HEK293 (cell line): ENCODE data around the gene DLG3.

Experiments used
- CTCF ChIA-PET: fragments of 350-600 bp; formaldehyde crosslinking; extraction: SDS; loops from one replicate; lab custom pipeline; 2021; ENCODE audit warnings: antibody characterized with exemption; lab: Yijun Ruan, JAX
- POLR2A ChIA-PET: fragments of 300-600 bp; formaldehyde crosslinking; extraction: SDS; loops from one replicate; lab custom pipeline; 2020; ENCODE audit warnings: antibody characterized with exemption, inconsistent platforms; lab: Yijun Ruan, JAX
- H3K27ac ChIP-seq: fragments of 200-500 bp; sonication (Bioruptor generic); 2 replicates; pipeline ENCODE4 v1.5.1; 2014; ENCODE audit warnings: low read depth, low read length, control low read depth, inconsistent platforms; ENCODE audit errors: extremely low read depth
- H3K36me3 ChIP-seq, 2 experiments: fragments of 200-500 bp in 1 of 2; sonication (Bioruptor generic) in 1 of 2; 1 replicate in 1 of 2; 2 replicates in 1 of 2; pipeline ENCODE4 v1.5.1; 2014 to 2017; ENCODE audit warnings: inconsistent platforms in 2 of 2, low read length in 2 of 2; ENCODE audit not compliant: control insufficient read depth in 2 of 2, insufficient read depth in 1 of 2
- H3K4me1 ChIP-seq: fragments of 200-500 bp; sonication (Bioruptor generic); 2 replicates; pipeline ENCODE4 v1.5.1; 2014; ENCODE audit warnings: mild to moderate bottlenecking, low read length, inconsistent platforms; ENCODE audit not compliant: control insufficient read depth, insufficient read depth
- H3K4me3 ChIP-seq: 2 replicates; pipeline ENCODE4 v1.5.1; 2011; ENCODE audit warnings: low read depth, mild to moderate bottlenecking, control low read depth, low read length, moderate library complexity
- H3K9me3 ChIP-seq: fragments of 200-500 bp; sonication (Bioruptor generic); 2 replicates; pipeline ENCODE4 v1.5.1; 2014; ENCODE audit warnings: low read depth, low read length, inconsistent platforms; ENCODE audit not compliant: control insufficient read depth, insufficient read depth
- KLF1 ChIP-seq: fragments of 450-650 bp; formaldehyde crosslinking; IDR thresholded peaks from 2 replicates; pipeline ENCODE4 v1.5.1; 2016; ENCODE audit warnings: missing biosample characterization, missing genetic modification characterization
- MYNN ChIP-seq: fragments of 450-650 bp; formaldehyde crosslinking; IDR thresholded peaks from 2 replicates; pipeline ENCODE4 v1.5.1; 2016; ENCODE audit warnings: missing biosample characterization, missing genetic modification characterization, borderline replicate concordance
- WT1 ChIP-seq: fragments of 450-650 bp; formaldehyde crosslinking; IDR thresholded peaks from 2 replicates; pipeline ENCODE4 v1.5.1; 2016; ENCODE audit warnings: missing biosample characterization, missing genetic modification characterization
- ZBTB1 ChIP-seq: fragments of 450-650 bp; formaldehyde crosslinking; IDR thresholded peaks from 2 replicates; pipeline ENCODE4 v1.5.1; 2016; ENCODE audit warnings: missing biosample characterization, missing genetic modification characterization
- ZNF202 ChIP-seq: fragments of 450-650 bp; formaldehyde crosslinking; IDR thresholded peaks from 2 replicates; pipeline ENCODE4 v1.5.1; 2016; ENCODE audit warnings: missing biosample characterization, missing genetic modification characterization, borderline replicate concordance
- ZNF280C ChIP-seq: fragments of 450-650 bp; formaldehyde crosslinking; IDR thresholded peaks from 2 replicates; pipeline ENCODE4 v1.5.1; 2016; ENCODE audit warnings: missing biosample characterization, missing genetic modification characterization
- ZNF280D ChIP-seq: fragments of 450-650 bp; formaldehyde crosslinking; IDR thresholded peaks from 2 replicates; pipeline ENCODE4 v1.5.1; 2016; ENCODE audit warnings: missing biosample characterization, missing genetic modification characterization
- ZNF302 ChIP-seq: fragments of 450-650 bp; formaldehyde crosslinking; IDR thresholded peaks from 2 replicates; pipeline ENCODE4 v1.5.1; 2016; ENCODE audit warnings: missing biosample characterization, missing genetic modification characterization, low read depth
- ZNF354C ChIP-seq: fragments of 450-650 bp; formaldehyde crosslinking; IDR thresholded peaks from 2 replicates; pipeline ENCODE4 v1.5.1; 2016; ENCODE audit warnings: missing biosample characterization, missing genetic modification characterization, low read depth, borderline replicate concordance
- ZNF416 ChIP-seq: fragments of 450-650 bp; formaldehyde crosslinking; IDR thresholded peaks from 2 replicates; pipeline ENCODE4 v1.5.1; 2016; ENCODE audit warnings: missing biosample characterization, missing genetic modification characterization
- ZNF473 ChIP-seq: fragments of 450-650 bp; formaldehyde crosslinking; IDR thresholded peaks from 2 replicates; pipeline ENCODE4 v1.5.1; 2017; ENCODE audit warnings: missing biosample characterization, missing genetic modification characterization
- ZNF510 ChIP-seq: fragments of 450-650 bp; formaldehyde crosslinking; IDR thresholded peaks from 2 replicates; pipeline ENCODE4 v1.5.1; 2018; ENCODE audit warnings: mild to moderate bottlenecking, missing genetic modification characterization, missing biosample characterization; ENCODE audit not compliant: insufficient replicate concordance
- ZNF549 ChIP-seq: fragments of 450-650 bp; IDR thresholded peaks from 2 replicates; pipeline ENCODE4 v1.5.1; 2018; ENCODE audit warnings: missing biosample characterization, missing genetic modification characterization, mild to moderate bottlenecking, inconsistent platforms, moderate library complexity
- ZNF76 ChIP-seq: fragments of 450-650 bp; formaldehyde crosslinking; IDR thresholded peaks from 2 replicates; pipeline ENCODE4; 2016; ENCODE audit warnings: low read depth, missing biosample characterization, missing genetic modification characterization, borderline replicate concordance
- TF ChIP-seq, protein P1 (sequence below): fragments of 450-650 bp; formaldehyde crosslinking; IDR thresholded peaks from 2 replicates; pipeline ENCODE4 v1.5.1; 2016; ENCODE audit warnings: missing biosample characterization, missing genetic modification characterization, borderline replicate concordance
- TF ChIP-seq, protein P2 (sequence below): fragments of 450-650 bp; formaldehyde crosslinking; IDR thresholded peaks from 2 replicates; pipeline ENCODE4 v1.5.1; 2016; ENCODE audit warnings: missing biosample characterization, missing genetic modification characterization
- TF ChIP-seq, protein P3 (sequence below): fragments of 450-650 bp; formaldehyde crosslinking; IDR thresholded peaks from 2 replicates; pipeline ENCODE4 v1.5.1; 2017; ENCODE audit warnings: missing biosample characterization, missing genetic modification characterization
- TF ChIP-seq, protein P4 (sequence below): fragments of 450-650 bp; formaldehyde crosslinking; IDR thresholded peaks from 2 replicates; pipeline ENCODE4 v1.5.1; 2016; ENCODE audit warnings: missing biosample characterization, missing genetic modification characterization

Gene DLG3

DNA sequence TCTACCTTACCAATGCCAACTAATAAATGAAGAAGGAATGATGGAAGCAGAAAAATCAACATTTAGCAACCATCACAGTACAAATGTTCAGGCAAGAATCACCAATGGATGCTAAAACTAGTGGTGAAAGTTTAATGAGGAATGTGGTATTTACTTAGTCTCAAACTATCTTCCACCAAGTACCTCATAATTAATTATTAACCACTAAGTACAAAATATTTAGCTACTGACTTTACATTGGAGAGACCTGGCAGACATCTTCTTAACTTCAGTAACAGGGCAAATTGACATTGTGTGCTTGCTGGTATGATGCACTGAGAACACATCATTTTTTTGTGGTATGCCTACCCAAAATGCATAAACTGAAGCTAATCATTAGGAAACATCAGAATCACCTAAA lies 82.4 kb downstream of the DLG3 start:
- TF ChIP-seq, protein P1, sequence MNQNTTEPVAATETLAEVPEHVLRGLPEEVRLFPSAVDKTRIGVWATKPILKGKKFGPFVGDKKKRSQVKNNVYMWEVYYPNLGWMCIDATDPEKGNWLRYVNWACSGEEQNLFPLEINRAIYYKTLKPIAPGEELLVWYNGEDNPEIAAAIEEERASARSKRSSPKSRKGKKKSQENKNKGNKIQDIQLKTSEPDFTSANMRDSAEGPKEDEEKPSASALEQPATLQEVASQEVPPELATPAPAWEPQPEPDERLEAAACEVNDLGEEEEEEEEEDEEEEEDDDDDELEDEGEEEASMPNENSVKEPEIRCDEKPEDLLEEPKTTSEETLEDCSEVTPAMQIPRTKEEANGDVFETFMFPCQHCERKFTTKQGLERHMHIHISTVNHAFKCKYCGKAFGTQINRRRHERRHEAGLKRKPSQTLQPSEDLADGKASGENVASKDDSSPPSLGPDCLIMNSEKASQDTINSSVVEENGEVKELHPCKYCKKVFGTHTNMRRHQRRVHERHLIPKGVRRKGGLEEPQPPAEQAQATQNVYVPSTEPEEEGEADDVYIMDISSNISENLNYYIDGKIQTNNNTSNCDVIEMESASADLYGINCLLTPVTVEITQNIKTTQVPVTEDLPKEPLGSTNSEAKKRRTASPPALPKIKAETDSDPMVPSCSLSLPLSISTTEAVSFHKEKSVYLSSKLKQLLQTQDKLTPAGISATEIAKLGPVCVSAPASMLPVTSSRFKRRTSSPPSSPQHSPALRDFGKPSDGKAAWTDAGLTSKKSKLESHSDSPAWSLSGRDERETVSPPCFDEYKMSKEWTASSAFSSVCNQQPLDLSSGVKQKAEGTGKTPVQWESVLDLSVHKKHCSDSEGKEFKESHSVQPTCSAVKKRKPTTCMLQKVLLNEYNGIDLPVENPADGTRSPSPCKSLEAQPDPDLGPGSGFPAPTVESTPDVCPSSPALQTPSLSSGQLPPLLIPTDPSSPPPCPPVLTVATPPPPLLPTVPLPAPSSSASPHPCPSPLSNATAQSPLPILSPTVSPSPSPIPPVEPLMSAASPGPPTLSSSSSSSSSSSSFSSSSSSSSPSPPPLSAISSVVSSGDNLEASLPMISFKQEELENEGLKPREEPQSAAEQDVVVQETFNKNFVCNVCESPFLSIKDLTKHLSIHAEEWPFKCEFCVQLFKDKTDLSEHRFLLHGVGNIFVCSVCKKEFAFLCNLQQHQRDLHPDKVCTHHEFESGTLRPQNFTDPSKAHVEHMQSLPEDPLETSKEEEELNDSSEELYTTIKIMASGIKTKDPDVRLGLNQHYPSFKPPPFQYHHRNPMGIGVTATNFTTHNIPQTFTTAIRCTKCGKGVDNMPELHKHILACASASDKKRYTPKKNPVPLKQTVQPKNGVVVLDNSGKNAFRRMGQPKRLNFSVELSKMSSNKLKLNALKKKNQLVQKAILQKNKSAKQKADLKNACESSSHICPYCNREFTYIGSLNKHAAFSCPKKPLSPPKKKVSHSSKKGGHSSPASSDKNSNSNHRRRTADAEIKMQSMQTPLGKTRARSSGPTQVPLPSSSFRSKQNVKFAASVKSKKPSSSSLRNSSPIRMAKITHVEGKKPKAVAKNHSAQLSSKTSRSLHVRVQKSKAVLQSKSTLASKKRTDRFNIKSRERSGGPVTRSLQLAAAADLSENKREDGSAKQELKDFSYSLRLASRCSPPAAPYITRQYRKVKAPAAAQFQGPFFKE (tag by site-specific recombination) = no peak
- TF ChIP-seq ZNF510 (no peak), ZBTB1 (tag by site-specific recombination) (no peak), MYNN (no peak), ZNF354C (no peak), KLF1 (tag by site-specific recombination) (no peak), ZNF76 (no peak), ZNF416 (tag by site-specific recombination) (no peak), ZNF302 (tag by site-specific recombination) (no peak), ZNF549 (tag by site-specific recombination) (no peak)
- TF ChIP-seq, protein P2, sequence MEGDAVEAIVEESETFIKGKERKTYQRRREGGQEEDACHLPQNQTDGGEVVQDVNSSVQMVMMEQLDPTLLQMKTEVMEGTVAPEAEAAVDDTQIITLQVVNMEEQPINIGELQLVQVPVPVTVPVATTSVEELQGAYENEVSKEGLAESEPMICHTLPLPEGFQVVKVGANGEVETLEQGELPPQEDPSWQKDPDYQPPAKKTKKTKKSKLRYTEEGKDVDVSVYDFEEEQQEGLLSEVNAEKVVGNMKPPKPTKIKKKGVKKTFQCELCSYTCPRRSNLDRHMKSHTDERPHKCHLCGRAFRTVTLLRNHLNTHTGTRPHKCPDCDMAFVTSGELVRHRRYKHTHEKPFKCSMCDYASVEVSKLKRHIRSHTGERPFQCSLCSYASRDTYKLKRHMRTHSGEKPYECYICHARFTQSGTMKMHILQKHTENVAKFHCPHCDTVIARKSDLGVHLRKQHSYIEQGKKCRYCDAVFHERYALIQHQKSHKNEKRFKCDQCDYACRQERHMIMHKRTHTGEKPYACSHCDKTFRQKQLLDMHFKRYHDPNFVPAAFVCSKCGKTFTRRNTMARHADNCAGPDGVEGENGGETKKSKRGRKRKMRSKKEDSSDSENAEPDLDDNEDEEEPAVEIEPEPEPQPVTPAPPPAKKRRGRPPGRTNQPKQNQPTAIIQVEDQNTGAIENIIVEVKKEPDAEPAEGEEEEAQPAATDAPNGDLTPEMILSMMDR (tag by site-specific recombination) = no peak

DNA sequence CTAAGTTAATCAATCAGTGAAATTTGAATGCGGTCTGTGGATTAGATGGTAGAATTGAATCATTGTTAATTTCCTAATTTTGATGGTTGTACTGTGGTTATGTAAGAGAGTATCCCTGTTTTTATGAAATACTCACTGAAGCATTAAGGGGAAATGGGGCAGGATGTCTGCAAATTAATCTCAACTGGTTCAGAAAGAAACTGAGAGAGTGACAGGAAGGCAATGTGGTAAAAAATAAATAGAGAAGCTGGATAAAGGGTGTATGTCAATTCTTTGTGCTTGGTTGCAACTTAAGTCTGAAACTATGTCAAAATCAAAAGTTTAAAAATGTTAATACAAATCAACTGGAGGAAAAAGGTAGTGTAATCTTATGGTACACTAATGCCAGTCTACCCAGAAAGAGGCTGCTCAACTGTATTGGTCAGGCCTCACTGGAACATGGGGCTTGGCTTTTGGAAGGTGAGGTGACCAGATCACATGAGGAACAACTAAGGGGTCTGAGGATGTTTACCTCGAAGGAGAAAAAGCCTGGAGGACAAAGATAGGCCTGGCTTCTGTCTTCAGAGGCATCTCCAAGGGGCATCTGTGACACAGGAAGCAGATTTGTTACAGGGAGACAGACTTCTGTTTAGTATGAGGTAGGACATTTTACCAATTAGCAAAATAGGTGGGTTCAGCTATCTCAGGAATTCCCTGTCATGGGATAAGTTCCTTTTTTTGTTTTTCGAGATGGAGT lies 83.1 kb downstream of the DLG3 start:
- H3K9me3 ChIP-seq = no peaks in the 10 kb centered on the region
- no peak overlapping the region for H3K27ac ChIP-seq
- ChIA-PET CTCF (no interaction called here), POLR2A (no interaction called here)
- 0 out of 2 replicates have a peak, but pooled peaks cover 3% of the 10 kb centered on the region for H3K4me1 ChIP-seq
- H3K4me3 ChIP-seq = no peak overlapping the region
- H3K36me3 ChIP-seq = no peaks in the 10 kb centered on the region
- TF ChIP-seq, protein P3, sequence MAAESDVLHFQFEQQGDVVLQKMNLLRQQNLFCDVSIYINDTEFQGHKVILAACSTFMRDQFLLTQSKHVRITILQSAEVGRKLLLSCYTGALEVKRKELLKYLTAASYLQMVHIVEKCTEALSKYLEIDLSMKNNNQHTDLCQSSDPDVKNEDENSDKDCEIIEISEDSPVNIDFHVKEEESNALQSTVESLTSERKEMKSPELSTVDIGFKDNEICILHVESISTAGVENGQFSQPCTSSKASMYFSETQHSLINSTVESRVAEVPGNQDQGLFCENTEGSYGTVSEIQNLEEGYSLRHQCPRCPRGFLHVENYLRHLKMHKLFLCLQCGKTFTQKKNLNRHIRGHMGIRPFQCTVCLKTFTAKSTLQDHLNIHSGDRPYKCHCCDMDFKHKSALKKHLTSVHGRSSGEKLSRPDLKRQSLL = no peak
- TF ChIP-seq ZNF280C (tag by site-specific recombination) = no peak
- TF ChIP-seq, protein P4, sequence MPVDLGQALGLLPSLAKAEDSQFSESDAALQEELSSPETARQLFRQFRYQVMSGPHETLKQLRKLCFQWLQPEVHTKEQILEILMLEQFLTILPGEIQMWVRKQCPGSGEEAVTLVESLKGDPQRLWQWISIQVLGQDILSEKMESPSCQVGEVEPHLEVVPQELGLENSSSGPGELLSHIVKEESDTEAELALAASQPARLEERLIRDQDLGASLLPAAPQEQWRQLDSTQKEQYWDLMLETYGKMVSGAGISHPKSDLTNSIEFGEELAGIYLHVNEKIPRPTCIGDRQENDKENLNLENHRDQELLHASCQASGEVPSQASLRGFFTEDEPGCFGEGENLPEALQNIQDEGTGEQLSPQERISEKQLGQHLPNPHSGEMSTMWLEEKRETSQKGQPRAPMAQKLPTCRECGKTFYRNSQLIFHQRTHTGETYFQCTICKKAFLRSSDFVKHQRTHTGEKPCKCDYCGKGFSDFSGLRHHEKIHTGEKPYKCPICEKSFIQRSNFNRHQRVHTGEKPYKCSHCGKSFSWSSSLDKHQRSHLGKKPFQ (tag by site-specific recombination) = no peak
- no peak for TF ChIP-seq WT1 (tag by site-specific recombination)
- TF ChIP-seq ZNF280D (tag by site-specific recombination) = no peak
- TF ChIP-seq ZNF473 (tag by site-specific recombination) = no peak
- no peak for TF ChIP-seq ZNF202 (tag by site-specific recombination)

More for the DNA sequence above, 82.4 kb downstream of the DLG3 start:
- ChIA-PET CTCF (no interaction called here), POLR2A (no interaction called here)
- Histone ChIP-seq H3K36me3 (no peaks in the 10 kb centered on the region), H3K4me3 (no peak overlapping the region), H3K27ac (no peak overlapping the region), H3K9me3 (no peaks in the 10 kb centered on the region; the same call in 1 of the 2 replicates), H3K4me1 (0 out of 2 replicates have a peak, but pooled peaks cover 3% of the 10 kb centered on the region)
